ENCODE data around the gene PVR.
"Not testable (repeated sequence)": the region's sequence is repeated elsewhere in the genome, so short reads cannot be mapped to it uniquely, and the experiment has no call there.

DNA sequence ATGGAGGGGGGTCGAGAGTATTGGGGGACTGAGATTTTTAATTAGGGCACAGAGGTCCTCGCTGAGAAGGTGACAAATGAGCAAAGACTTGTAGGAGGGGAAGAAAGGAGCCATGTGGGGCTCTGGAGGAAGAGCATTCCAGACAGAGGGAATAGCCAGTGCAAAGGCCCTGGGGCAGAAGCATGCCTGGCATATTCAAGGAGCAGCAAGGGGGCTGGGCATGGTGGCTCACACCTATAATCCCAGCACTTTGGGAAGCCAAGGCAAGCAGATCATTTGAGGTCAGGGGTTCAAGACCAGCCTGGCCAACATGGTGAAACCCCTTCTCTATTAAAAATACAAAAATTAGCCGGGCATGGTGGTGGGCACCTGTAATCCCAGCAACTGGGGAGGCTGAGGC lies 40.7 kb downstream of the PVR start:
- not testable (repeated sequence) for TF ChIP-seq CTCF (IDR thresholded peaks at IDR 0.05); POLR2AphosphoS5 (IDR thresholded peaks at IDR 0.05; ENCODE audit: low read depth, low read length); REST (IDR thresholded peaks at IDR 0.05; ENCODE audit: insufficient read depth in 1 of 2, low read depth in 2 of 2, low read length in 1 of 2)

Data from Panc1 (cell line).